Glomerular visceral epithelial cell (primary cell): ENCODE results near the gene COL4A6.

Experiments
- DNase-seq: peaks from one replicate; pipeline ENCODE4 v3.0.0-alpha.2; 2016; ENCODE audit errors: extremely low spot score

The COL4A6 gene

GRCh38 chrX:108159028-108159670 lies 279.1 kb downstream of the COL4A6 start:
- no peak for DNase-seq

GRCh38 chrX:108157628-108158027 lies 280.6 kb downstream of the COL4A6 start:
- DNase-seq = no peak

- no peak for DNase-seq
These were observed 281.2 kb downstream of the COL4A6 start for GRCh38 chrX:108156934-108157466.

DNA sequence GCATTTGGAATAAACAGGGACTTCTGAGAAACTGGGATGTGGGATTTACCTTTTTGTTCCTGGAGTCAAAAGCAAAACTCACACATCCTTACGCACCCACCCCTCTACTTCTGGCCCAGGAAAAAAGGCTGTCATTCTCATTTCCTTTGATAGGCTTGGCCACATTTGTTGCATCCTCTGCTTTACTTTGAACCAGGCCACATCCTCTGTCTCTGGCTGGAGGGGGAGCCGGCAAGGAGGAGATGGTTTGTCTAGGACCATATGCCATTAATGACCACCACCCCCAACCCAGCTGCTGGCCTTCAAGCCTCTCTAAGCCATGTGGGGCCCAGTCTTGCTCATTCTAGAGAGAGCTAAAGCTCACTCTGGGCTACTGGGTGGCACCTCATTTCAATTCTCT lies 282.1 kb downstream of the COL4A6 start:
- no peak for DNase-seq

DNA sequence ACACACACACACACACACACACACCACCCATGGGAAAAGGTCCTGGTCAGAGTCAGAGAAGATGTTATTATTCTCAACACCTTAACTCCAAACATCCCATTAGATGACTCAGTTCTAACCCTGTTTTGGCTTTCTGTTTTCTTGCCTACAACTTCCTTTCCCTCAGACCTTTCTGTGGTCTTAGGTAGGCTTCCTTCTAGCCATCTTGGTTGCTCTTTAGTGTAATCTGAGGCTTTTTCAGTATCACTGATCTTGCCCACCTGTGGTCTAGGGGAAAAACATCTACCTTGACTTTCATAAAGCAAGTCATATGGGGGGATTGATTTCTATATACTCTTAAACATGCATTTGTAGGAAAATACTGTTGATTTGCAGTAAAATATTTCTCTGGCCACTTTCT lies 289.7 kb downstream of the COL4A6 start:
- DNase-seq = no peak

- DNase-seq = no peak
These were observed 299.2 kb downstream of the COL4A6 start for GRCh38 chrX:108138814-108139702.

- DNase-seq = no peak
These were observed 303.5 kb downstream of the COL4A6 start for GRCh38 chrX:108134724-108135123.

- DNase-seq = no peak
These were observed 305.3 kb downstream of the COL4A6 start for GRCh38 chrX:108132876-108133275.

DNA sequence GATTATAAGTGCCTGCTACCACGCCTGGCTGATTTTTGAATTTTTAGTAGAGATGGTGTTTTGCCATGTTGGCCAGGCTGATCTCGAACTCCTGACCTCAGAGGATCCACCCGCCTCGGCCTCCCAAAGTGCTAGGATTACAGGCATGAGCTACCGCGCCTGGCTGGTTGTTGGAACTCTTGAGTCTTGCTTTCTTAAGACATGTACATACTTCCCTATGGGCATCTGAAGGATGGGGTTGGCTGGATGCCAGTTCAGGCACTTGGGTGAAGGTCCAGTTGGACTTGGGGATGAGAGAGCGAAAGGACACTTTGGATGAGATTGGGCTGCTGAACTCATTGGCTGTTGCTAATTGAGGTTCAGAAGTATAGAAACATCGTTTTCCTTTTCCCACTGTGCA lies 306.2 kb downstream of the COL4A6 start:
- DNase-seq = no peak

- DNase-seq = peak; percentile 0
These were observed 306.8 kb downstream of the COL4A6 start for GRCh38 chrX:108131471-108131870.

DNA sequence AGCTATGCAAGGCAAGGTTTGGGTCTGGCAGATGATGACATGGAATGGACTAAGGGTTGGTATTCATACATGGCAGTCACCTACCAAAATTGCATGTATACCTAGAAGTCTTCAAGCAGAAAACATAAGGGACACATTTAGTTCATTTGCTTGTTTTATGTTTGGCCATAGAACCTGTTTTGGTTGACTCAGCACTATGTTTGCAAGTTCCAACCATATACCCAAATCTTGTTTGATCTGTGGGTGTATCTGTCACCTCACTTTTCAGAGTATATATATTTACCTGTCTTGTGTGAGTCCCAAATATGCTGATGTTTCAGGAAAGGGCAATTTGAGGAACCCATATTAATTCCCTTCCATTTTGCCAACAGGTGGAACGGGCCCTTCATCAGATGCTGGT lies 307.3 kb downstream of the COL4A6 start:
- no peak for DNase-seq

- DNase-seq = no peak
These were observed 311.1 kb downstream of the COL4A6 start for GRCh38 chrX:108127152-108127551.

DNA sequence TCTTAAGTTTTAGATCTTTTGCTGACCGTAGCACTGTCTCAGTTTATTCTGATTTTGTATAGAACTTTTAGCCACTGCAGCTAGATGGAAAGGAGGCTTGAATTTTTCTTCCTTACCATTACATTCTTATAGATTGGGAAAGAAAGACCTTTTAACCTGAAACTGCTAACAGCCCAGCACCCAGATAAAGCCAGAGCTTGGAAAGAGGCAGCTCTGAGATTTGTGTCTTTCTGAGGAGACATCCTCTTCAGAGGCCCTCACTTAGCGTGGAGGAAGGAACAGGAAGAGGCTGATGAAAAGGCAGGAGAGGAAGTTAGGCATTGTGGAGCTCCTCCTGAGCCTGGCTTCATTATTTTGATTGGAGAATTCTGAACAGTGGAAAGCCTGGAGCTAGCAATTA lies 311.6 kb downstream of the COL4A6 start:
- DNase-seq = no peak

GRCh38 chrX:108123591-108124366 lies 314.4 kb downstream of the COL4A6 start:
- no peak for DNase-seq

DNA sequence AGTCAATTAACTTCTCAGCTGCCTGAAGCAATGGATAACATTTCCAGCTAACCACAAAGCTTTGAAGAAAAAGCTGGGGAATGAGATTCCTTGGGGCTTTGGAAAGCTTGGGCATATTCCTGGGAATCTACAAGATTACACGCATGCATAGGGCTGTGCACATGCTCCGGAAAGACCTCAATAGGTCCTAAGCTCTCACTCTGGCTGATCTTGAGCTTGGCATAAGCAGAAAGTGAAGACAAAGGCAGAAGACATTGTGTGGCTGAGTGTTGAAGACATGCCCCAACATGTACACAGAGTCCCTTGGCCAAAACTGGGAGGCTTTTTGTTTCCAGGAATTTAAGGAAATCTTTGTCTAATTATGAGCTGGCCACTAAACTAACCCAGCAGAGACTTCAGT lies 315.5 kb downstream of the COL4A6 start:
- peak; percentile 0 for DNase-seq

GRCh38 chrX:108121291-108121690 lies 316.9 kb downstream of the COL4A6 start:
- DNase-seq = no peak

GRCh38 chrX:108117988-108118387 lies 320.2 kb downstream of the COL4A6 start:
- DNase-seq = no peak

DNA sequence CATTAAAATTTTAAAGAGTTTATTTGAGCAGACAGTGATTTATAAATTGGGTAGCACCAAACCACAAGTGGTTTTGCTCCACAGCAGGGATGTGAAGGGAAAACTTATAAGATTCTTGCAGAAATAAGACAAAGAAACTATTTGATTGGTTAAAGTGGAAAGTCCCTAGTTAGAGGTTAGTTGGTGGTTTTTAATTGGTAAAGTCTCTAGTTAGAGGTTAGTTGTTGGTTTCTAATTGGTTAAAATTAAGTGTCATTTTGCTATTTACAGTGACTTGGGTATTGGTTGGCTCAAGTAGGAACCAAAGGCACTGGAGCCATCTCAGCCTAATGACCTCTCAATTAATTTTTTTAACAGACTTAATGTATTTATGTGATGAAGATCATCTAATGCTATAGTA lies 323.7 kb downstream of the COL4A6 start:
- DNase-seq = no peak
